WI38 (cell line): ENCODE results near the gene GOLGB1.

Source experiments
- H3K4me3 ChIP-seq: 2 replicates; pipeline ENCODE4 v1.5.1; 2011; ENCODE audit warnings: low read depth, mild to moderate bottlenecking, control low read depth, low read length
- CTCF ChIP-seq: IDR thresholded peaks from 2 replicates; pipeline ENCODE4 v1.5.1; 2012; ENCODE audit warnings: low read depth, mild to moderate bottlenecking, control low read depth, low read length

The GOLGB1 gene

GRCh38 chr3:121720163-121720562, 29.4 kb downstream of the GOLGB1 start:
- no peak for TF ChIP-seq CTCF
- no peak overlapping the region for H3K4me3 ChIP-seq

DNA sequence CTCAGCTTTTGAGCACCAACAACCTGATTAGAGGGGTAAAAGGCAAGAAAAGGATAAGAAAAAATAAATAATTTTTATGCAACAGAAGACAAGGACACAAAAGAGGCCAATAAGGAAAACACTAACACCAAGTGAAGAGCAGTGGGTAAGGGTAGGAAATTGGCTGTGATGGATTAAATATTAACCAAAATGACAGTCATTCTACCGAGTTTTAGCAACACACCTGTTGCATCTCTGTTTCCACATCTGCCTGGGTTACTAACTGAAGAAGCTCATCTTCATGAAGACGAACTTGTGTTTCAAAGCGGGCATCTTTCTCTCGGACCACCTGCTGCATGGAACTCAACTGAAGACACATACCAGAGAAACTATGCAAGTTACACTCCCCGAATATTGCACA, 30.1 kb downstream of the GOLGB1 start:
- no peak for TF ChIP-seq CTCF
- H3K4me3 ChIP-seq = no peak overlapping the region

DNA sequence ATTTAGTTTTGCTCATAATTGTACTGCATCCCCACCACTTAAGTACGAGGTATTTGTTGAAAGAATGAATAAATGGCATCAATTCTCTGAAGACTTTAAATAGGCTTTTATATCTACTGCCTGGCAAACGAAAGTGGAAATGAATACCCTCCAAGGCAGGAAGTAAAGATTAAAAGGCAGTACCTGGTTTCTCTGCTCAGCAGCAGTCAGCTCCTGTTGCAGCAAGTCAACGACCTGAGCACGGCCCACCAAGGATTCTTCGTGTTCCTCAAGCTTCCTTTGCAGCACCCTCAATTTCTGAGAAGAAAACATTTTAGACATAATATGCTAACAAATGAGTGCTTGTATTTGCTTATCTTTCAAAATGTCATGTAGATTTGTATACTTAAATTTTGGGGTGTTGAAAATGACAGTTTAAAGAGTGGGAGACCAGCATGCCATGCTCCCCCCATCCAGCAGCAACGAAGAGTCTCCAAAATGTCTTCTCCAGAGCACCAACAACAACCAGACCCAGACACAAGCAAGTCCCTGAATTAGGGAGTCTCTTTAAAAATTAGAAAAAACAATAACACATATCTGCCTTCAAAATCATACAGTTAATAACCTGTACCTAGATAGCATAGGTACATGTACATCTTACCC, 31.2 kb downstream of the GOLGB1 start:
- no peak overlapping the region for H3K4me3 ChIP-seq
- TF ChIP-seq CTCF = no peak

DNA sequence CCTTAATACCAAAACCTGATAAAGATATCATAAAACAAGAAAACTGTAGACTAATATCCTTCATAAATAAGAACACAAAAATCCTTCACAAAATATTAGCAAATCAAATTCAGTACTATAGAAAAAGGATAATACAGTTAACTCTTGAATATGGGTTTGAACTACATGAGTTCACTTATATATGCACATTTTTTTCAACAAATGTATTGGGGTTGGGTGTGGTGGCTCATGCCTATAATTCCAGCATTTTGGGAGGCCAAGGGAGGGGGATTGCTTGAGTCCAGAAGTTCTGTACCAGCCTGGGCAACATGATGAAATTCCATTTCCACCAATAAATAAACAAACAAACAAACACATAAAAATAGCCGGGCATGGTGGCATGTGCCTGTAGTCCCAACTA, 39.2 kb downstream of the GOLGB1 start:
- no peak overlapping the region for H3K4me3 ChIP-seq
- no peak for TF ChIP-seq CTCF

GRCh38 chr3:121707531-121708273, 41.8 kb downstream of the GOLGB1 start:
- TF ChIP-seq CTCF = no peak
- H3K4me3 ChIP-seq = no peak overlapping the region

- H3K4me3 ChIP-seq = no peak overlapping the region
- TF ChIP-seq CTCF = no peak
Observed at GRCh38 chr3:121705541-121705940, 44.0 kb downstream of the GOLGB1 start.

DNA sequence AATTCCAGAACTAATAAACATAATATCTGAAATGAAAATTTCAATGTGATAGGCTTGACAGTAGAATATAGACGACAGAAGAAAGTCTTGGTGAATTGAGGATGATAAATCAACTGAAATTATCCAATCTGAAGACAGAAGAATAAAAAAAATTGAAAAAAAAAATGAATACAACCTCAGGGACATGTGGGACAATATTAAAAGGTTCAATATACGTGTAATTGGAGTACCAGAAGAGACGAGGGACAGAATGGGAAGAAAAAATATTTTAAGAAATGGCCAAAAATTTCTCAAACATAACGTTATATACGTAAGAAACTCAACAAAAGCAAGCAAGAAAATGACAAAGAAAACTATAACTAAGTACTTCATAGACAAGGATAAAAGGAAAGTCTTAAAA, 45.6 kb downstream of the GOLGB1 start:
- no peak for TF ChIP-seq CTCF
- no peak overlapping the region for H3K4me3 ChIP-seq
